GM19328 (cell line): Measurements from ENCODE around the gene GPX1.

Experiments
- ATAC-seq: cut with Tn5 transposase; IDR thresholded peaks from one replicate; pipeline ENCODE4 v1.9.1; 2021; ENCODE audit warnings: mild to moderate bottlenecking, moderate library complexity; ENCODE audit not compliant: unreplicated experiment

Gene GPX1

GRCh38 chr3:49313896-49314688 is 44.1 kb downstream of the GPX1 start:
- no peak for ATAC-seq

GRCh38 chr3:49311283-49311682 is 46.9 kb downstream of the GPX1 start:
- no peak for ATAC-seq

- ATAC-seq = no peak
These were observed 47.5 kb downstream of the GPX1 start for GRCh38 chr3:49310677-49311076.
